GM21529 (cell line): ENCODE results near the gene ADGRL3.
A peak's percentile ranks its signal among the peaks of the same experiment; 100 is the strongest.
"Not testable (repeated sequence)": the region's sequence is repeated elsewhere in the genome, so short reads cannot be mapped to it uniquely, and the experiment has no call there.

ENCODE experiments used
- ATAC-seq: cut with Tn5 transposase; IDR thresholded peaks from one replicate; pipeline ENCODE4 v1.9.1; 2021; ENCODE audit not compliant: unreplicated experiment

The ADGRL3 gene

DNA sequence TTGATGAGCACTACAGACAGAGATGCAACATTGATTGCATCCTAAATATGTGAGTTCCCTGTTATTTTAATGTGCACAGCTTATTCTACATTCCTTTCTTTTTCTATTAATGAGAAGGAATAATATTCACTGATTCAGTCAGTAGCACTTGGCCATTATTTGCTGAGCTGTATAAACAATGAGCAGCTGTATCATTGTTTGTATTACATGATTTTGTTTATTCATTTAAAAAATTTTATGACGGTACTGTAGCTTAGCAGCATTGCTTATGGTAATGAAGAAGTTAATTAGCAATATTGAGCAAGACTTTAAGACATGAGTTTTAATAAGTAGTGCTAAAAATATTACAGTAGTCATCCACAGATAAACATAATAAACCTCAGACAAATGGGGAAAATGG, 582.0 kb downstream of the ADGRL3 start:
- ATAC-seq: no peak

DNA sequence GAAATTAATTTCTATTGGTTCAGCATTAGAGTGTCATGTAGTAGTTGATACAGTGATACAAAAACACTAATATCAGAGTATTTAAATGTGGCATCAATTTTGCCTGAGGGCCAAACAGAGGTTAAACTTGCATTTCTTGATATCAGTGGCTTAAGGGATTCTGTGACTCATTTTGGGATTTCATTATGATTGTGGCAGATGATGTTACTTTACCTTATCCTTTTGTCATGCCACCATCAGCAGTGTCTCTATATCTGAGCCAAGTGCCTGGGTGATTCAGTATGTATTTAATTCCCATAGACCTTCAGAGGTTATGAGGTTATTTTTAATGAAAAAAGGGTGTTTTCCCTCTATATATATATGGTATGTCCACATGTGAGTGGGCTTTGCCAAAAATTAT, 582.9 kb downstream of the ADGRL3 start:
- peak; percentile 76 for ATAC-seq

DNA sequence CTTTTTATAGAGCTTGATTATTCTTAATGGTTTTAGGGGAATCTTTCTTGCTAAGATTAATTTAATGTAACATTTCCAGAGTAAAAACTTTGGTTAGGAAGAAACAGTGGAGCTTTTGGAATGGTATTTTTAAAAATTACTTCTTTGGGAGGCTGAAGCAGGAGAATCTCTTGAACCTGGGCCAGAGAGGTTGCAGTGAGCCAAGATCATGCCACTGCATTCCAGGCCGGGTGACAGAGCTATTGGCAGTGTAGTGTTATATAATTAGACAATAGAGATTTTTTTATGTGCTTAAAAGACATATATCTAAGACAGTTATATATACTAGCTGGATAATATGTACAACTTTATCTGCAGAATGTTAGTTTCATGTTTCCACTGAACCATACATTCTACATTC, 585.6 kb downstream of the ADGRL3 start:
- ATAC-seq: no peak

DNA sequence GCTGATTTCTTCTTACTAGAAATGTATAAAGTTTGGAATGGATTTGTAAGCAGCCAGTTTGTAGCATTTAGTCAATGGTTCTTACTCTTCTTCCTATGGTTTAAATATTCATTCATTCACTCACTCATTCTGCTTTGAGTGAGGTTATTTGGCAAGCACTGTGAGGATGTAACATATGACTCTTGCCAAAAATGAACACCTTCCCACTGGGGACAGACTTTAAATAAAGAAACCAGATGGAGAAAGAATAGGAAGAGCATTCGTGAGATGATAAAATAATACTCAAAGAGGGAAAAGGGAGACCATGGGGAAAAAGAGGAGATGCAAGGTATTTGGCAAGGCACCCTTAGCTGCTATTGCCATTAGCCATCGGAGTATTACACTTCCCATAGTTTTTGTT, 586.1 kb downstream of the ADGRL3 start:
- no peak for ATAC-seq

DNA sequence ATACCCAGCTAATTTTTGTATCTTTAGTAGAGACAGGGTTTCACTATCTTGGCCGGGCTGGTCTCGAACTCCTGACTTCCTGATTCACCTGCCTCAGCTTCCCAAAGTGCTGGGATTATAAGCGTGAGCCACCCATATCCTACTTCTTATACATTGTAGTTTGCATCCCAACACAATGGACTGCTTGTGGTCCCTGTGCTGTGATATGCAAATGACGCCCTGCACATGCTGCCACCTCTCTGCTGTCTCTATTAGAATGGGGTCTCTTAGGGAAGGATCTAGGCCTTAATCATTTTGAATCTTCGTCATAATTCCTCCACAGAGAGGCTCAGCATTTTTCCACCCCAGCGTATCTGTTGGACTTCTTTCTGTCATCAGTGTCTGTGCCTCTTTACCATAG, 595.9 kb downstream of the ADGRL3 start:
- ATAC-seq: no peak

DNA sequence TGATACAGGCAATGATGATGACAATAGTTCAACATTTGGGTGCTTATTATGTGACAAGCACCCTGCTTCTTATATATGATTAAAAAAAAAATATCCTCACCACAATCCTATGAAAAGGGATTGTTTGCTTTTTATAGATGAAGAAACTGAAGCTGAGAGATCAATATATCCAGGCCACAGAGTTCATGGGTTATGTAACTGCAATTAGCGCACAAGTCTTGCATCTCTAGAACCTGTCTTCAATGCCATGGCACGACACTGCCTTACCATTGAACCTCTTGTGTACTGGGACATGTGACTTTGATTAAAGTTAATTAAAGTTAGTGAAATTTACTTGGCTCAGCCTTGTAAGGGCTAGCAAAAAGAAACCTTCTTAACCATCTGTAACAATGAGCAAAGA, 599.7 kb downstream of the ADGRL3 start:
- no peak for ATAC-seq

DNA sequence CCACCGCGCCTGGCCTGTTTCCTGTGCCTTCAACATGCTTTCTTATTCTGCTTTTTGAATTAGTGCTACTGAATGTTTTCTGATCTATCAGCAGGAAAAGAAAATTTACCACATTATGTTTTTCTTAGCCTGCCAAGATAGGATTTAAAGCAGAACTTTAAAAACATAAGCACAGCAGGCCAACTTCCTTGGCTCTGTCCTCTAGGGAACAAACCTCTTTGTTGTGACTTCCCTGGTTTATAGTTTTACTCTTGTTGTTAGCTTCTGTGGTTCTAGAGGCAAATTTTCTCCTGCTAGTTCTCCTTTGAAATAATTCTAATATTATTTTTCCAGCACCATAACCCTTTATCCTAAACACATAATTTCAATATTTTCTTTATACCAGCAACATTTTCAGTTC, 605.1 kb downstream of the ADGRL3 start:
- no peak for ATAC-seq

DNA sequence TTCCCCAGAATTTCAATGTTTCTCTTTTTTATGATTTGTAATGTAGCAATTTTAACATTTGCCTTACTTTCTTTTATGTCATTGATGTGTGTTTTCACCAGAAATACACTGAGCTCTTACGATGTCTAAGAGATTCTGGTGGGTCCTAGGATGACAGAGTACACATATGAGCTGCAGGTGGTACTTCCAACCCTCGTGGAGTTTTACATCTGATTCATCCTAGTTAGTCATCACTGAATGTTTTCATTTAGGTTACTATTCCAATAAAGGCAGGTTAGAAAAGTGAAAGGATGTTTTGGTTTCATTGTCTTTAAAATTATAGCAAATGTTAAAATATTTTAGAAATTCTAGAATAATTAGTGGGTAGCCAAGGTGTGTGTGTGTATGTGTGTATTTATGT, 605.9 kb downstream of the ADGRL3 start:
- ATAC-seq: no peak

DNA sequence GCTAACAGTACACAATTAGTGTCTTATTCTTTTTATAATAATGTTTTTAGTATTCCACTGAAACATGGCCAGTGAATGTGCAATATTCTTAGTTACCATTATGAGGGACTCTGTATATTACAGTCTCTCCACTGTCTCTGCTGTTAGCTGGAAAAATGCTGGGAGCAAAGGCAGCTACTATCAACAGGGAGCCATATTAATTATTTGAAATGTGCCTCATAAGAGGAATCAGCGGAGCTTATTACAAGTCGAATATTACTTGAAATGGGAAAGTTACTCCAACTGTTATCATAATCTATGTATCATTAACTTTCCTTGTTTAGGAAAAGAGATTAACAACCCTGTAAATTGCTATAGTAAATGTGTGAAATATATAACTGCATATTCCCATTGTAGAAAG, 612.0 kb downstream of the ADGRL3 start:
- no peak for ATAC-seq

DNA sequence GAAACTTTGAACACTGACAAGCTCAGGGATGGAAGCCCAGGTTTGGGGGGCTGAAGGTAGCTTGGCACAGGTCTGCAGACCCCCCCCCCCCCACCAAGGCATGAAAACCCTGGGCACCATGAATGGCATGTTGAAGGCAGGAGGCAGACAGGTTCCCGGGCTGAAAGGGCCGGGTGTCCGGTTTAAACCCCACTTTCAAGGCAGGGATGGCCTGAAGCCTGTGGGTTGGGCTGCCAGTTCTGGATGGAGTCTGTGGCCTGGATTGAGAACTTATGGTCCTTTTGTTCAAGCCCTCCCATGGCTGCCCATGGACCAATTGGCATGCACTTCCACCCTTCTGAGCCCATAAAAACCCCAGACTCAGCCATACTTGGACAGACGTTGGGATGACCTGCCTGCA, 616.9 kb downstream of the ADGRL3 start:
- no peak for ATAC-seq

DNA sequence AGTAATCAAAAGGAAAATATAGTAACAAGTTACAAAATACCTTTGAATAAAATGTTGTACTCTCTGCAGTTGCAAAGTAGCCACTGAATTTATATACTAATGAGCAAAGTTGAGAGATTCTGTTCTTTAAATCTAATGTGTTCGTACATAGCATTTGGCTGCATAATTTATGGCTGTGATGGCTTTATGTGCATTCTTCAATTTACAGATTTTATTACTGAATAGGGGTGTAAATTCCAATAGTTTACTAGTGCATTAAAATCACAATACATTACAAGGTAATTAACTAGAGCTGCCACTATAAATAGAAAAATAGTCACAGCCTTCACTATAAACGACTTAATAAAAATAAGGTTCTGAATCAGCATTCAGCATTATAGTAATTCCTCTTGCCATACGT, 620.0 kb downstream of the ADGRL3 start:
- ATAC-seq: no peak

DNA sequence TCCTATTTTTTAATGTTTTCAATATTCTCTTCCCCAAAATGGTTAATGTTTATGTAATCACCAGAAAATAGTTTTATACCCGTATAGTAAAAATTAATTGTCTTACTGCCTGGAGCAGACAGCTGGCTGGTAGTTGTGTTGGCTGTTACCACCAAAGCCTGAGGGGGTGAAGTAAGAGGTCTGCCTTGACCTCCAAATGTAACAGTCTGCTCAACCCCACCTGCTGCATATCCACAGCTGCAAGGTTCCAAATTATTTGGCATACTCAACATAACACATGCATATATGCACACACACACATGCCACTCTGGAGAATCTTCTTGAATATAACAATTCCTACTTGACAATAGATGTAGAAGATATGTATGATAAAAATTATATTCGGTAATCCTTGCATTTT, 624.3 kb downstream of the ADGRL3 start:
- no peak for ATAC-seq

DNA sequence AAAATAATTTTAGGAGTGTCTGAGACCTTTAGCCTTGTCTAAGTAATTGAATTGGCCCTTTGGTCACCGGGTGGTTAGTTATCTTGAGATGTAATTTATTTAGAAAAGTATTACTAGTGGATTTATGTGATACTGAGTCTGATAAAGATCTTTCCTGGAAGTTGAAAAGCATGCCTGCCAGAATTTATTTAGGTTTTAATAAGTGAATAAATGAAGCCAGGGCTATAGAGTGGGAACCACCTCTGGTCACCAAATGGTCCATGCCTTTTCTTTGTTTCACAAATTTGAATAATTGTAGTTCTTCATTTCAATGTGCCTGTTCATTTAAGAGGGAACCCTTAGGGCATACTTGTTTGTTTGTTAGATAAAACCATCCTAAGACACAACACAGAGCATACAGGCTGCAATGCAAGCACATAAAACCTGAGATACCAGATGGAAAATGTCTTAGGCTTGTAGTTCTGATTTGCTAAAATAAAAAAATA, 627.8 kb downstream of the ADGRL3 start:
- ATAC-seq: no peak

DNA sequence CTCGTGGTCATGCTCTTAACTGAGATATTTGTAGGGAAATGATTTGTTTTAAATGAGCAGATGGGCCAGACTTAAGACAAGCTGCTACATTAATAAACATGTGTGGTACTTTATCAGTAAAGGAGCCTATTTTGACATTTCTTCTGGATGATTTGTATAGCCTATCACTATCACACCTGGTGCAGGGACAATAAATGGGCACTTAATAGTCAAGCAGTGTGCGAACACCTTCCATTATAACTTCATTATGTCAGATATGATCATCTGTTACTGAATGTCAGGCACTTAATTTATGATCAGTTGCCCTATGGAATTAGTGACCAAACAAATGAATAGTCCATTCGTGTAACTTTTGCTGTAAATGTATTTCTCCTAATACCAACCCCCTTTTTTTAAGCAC, 628.8 kb downstream of the ADGRL3 start:
- ATAC-seq: no peak

DNA sequence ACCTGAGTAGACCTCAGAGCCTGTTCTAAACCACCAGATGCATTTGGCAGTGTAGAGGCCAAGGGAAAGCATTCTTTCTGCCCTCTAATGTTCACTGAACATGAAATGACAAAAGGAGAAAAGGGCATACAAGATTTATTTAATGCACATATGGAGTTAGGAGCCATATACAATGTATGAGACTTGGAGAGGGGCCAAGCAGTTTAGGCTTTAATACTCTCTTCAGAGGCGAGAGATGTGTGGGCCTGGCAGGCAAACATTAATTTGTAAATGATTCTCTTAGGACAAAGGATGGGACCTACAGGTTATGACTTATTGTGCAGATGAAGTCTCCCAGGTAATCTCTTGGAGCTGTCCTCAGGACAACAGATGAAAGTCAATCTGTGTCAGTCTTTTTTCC, 631.9 kb downstream of the ADGRL3 start:
- ATAC-seq: no peak

DNA sequence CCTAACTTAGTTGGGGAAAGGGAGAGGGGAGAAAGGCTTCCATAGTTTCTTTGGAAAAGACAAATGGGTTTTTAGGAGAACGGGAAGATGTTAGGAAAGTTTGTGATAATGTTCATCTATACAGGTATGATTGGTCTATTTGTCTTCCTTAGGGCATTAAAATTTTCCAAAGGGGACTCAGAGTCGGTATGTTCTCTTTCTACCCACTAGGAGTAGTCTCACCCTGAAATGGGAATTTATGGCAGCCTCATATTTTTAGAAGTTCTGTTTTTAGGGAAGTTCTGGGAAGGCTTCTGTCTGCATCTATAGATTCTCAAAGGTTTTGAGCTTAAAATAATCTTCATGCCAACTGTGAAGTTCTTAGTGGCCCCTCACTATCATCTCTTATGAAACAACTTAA, 637.3 kb downstream of the ADGRL3 start:
- ATAC-seq: no peak

DNA sequence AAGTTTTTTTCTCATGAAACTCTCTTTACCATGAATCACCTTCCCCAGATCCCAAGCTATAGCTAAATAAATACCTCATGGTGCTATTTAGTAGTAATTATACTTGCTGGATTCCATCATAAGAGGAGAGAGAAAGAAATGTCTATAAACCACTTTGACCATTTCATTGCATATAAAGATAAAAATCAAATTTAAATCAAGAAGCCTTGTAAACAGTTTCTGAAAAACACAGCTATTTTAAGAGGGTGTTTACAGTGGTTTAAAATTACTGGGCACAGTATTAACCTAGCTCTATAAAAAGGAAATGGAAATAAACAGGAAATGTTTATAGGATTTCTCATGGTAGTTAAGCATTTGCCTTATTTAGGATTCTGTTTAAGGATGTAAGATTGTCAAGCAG, 637.9 kb downstream of the ADGRL3 start:
- ATAC-seq: no peak

DNA sequence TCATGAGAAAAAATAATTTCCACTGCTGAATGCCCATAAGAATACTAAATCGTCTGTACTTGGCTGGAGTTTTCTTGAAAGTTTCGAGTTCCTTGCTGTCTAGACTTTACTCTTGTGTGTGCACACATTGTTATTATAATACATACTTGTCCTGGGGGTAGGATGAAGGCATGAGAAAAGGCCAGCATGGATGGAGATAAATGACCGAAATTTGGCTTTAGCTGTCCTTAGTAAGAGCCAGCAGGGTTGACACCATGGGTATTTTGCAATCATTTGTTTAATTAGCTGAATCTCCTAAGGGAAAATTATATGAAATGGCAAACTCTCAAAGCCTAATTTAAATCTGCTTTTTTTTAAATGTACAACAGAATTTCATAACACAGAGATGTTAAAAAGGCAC, 641.6 kb downstream of the ADGRL3 start:
- ATAC-seq: no peak

DNA sequence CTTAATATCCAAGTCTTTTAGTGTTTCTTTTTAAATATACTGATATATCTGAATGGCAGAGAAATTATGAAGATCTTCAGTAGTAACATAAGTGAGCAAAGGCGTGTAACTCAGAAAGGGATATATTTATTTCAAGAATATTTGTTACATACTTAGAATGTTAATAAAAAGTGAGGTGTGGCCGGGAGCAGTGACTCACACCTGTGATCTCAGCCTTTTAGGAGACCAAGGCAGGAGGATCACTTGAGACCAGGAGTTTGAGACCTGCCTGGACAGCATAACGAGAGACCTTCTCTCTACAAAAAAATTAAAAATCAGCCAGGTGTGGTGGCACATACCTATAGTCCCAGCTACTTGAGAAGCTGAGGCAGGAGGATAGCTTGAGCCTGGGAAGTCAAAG, 651.0 kb downstream of the ADGRL3 start:
- no peak for ATAC-seq

DNA sequence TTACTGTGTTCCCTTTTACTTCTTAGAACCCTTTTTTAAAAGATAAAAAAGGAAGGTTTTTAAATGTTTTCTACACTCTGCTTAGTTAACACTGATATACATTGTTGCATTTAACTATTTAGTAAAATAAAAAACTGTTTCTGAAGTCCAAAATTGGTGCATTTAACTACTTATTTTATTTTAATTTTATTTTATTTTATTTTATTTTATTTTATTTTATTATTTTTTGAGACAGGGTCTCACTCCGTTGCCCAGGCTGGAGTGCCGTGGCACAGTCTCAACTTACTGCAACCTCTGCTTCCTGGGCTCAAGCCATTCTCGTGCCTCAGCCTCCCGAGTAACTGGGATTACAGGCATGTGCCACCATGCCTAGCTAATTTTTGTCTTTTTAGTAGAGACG, 652.0 kb downstream of the ADGRL3 start:
- ATAC-seq: not testable (repeated sequence)

DNA sequence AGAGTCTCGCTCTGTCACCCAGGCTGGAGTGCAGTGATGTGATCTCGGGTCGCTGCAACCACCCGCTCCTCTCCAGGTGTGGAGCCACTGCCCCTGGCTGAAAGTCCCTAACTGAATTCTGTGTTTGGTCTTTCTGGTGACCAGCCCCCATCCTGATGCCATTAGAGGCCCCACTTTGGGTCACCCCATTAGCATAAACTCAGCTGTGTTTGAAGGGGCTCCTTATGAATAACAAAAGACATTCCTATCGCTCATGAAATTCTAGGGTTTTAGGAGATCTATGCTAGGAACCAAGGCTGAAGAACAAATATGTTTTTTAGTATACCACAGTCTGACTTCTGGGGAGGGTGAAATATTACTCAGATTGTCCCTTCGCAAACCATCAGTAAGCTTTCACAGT, 652.9 kb downstream of the ADGRL3 start:
- ATAC-seq: no peak

DNA sequence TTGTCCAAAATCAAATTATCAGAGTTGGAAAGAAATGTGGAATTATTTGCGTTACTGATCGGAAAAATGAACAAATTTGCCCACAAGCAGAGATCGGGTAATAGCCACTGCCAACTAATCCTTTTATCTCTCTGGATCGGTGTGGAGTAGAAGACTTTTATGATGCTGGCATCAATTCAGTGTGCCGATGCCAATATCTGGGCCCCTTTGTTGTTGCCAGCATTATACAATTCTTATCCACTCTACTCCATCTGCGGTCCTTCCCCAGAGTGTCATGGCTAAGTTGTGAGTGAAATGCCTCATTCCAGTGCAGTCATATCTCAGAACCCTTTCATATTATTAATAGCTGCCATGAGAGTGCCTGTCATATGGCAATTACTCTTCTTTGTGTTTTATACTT, 660.2 kb downstream of the ADGRL3 start:
- ATAC-seq: no peak

DNA sequence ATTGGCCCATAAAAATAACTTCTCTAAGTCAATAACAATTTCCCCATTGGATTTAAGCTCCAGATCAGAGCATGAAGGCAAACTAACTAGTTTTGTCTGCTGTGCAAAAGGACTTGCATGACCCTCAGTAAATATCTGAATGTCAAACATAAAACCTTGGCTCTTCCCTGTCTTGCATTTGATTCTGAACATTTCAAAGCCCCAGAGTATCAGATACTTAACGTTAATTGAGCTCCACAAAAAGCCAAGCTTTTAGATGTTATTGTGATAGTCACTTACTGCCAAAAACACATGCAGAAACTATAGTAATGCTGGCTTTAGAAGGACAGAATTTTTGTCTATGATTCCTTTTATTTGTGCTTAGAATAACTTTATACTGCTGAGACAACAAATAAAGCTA, 664.2 kb downstream of the ADGRL3 start:
- ATAC-seq: no peak
